IPS-11a (cell line): Measurements from ENCODE around the gene TRMT6.

Source experiments
- H3K4me3 ChIP-seq: one replicate; pipeline ENCODE4 v1.5.1; 2013; ENCODE audit warnings: low read depth, low read length, control low read depth

TRMT6 gene

GRCh38 chr20:5967469-5967868 lies 17.1 kb upstream of the TRMT6 start:
- no peak overlapping the region for H3K4me3 ChIP-seq

- H3K4me3 ChIP-seq, result peak overlapping the region; percentile 97
Observed at GRCh38 chr20:5949943-5950270, 426 bp downstream of the TRMT6 start.

GRCh38 chr20:5947276-5947675 lies 3.1 kb downstream of the TRMT6 start:
- H3K4me3 ChIP-seq, result no peak overlapping the region

GRCh38 chr20:5945963-5946362 lies 4.4 kb downstream of the TRMT6 start:
- no peak overlapping the region for H3K4me3 ChIP-seq

- no peak overlapping the region for H3K4me3 ChIP-seq
Observed at GRCh38 chr20:5938456-5939029, 11.8 kb downstream of the TRMT6 start.

- no peak overlapping the region for H3K4me3 ChIP-seq
Observed at GRCh38 chr20:5936238-5936637, 14.1 kb downstream of the TRMT6 start.

GRCh38 chr20:5935384-5935783 lies 14.9 kb downstream of the TRMT6 start:
- H3K4me3 ChIP-seq, result no peak overlapping the region

- H3K4me3 ChIP-seq, result no peak overlapping the region
Observed at GRCh38 chr20:5933802-5934436, 16.4 kb downstream of the TRMT6 start.

GRCh38 chr20:5932796-5933195 lies 17.5 kb downstream of the TRMT6 start:
- no peak overlapping the region for H3K4me3 ChIP-seq

- no peak overlapping the region for H3K4me3 ChIP-seq
Observed at GRCh38 chr20:5931411-5931810, 18.9 kb downstream of the TRMT6 start.

GRCh38 chr20:5928836-5929715 lies 21.3 kb downstream of the TRMT6 start:
- no peak overlapping the region for H3K4me3 ChIP-seq

GRCh38 chr20:5927749-5928462 lies 22.4 kb downstream of the TRMT6 start:
- no peak overlapping the region for H3K4me3 ChIP-seq

GRCh38 chr20:5925551-5925950 lies 24.8 kb downstream of the TRMT6 start:
- H3K4me3 ChIP-seq, result no peak overlapping the region

- H3K4me3 ChIP-seq, result no peak overlapping the region
Observed at GRCh38 chr20:5923493-5923892, 26.8 kb downstream of the TRMT6 start.

- no peak overlapping the region for H3K4me3 ChIP-seq
Observed at GRCh38 chr20:5920581-5920980, 29.8 kb downstream of the TRMT6 start.

- no peak overlapping the region for H3K4me3 ChIP-seq
Observed at GRCh38 chr20:5919626-5920544, 30.4 kb downstream of the TRMT6 start.

- H3K4me3 ChIP-seq, result no peak overlapping the region
Observed at GRCh38 chr20:5918856-5919625, 31.3 kb downstream of the TRMT6 start.

GRCh38 chr20:5914859-5915258 lies 35.5 kb downstream of the TRMT6 start:
- no peak overlapping the region for H3K4me3 ChIP-seq

GRCh38 chr20:5913166-5913565 lies 37.2 kb downstream of the TRMT6 start:
- no peak overlapping the region for H3K4me3 ChIP-seq

GRCh38 chr20:5910186-5910585 lies 40.1 kb downstream of the TRMT6 start:
- H3K4me3 ChIP-seq, result no peak overlapping the region
